ENCODE data around the gene FOXE1. TPM values are rescaled to one million over a fixed set of nuclear protein-coding genes. Genes with fewer than 3 reads are reported as not detected.

FOXE1 gene
- total RNA-seq, 1 donor from 2014 or later, result not detected

DNA sequence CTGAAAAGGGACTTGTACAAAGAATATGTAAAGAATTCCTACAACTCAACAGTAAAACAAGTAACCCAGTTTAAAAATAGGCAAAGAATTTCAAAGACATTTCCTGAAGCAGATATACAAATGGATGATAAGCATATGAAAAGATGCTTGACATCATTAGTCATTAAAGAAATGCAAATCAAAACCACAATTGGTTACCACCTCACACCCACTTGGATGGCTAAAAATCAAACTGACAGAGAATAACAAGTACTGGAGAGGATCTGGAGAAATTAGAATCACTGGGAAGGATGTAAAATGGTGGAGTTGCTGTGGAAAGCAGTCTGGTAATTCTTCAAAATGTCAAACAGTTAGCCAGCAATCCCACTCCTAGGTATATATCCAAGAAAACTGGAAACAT is 12.5 kb upstream of the FOXE1 start:
- H3K9me3 Mint-ChIP-seq, result peaks cover 4% of the 10 kb centered on the region
- H3K27me3 Mint-ChIP-seq, result peaks cover 55% of the 10 kb centered on the region
- no peaks in the 10 kb centered on the region for H3K4me1 Mint-ChIP-seq
- no peak overlapping the region for H3K27ac Mint-ChIP-seq
- no peak for TF ChIP-seq CTCF (IDR thresholded peaks at IDR 0.05)
- no peaks in the 10 kb centered on the region for H3K36me3 Mint-ChIP-seq (ENCODE audit: low read depth)
- intact Hi-C loops (cut with micrococcal nuclease), result no loop called here
- ChIA-PET CTCF (no interaction called here), POLR2A (no interaction called here)
- no peak overlapping the region for H3K4me3 Mint-ChIP-seq
- ATAC-seq (ENCODE audit: low read depth) (no peak), DNase-seq (no peak)

DNA sequence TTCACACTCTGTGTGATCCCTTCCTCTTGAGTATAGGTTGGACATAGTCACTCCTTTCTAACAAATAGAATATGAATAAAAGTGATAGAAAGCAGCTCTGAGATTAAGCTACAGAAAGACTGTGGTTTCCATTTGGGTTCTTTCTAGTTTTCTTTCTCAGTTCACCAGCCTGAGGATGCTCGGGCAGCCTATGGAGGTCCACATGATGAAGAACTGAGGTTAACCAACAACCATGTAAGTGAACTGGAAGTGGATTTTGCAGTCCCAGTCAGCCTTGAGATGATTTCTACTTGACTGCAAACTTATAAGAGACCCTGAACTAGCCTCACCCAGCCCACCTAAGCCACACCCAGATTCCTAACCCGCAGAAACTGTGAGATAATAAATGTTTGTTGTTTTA is 10.1 kb upstream of the FOXE1 start:
- H3K4me3 Mint-ChIP-seq, result no peak overlapping the region
- H3K9me3 Mint-ChIP-seq, result no peaks in the 10 kb centered on the region
- H3K27ac Mint-ChIP-seq, result no peak overlapping the region
- no peak for DNase-seq
- intact Hi-C loops (cut with micrococcal nuclease), result no loop called here
- ChIA-PET CTCF (no interaction called here), POLR2A (no interaction called here)
- H3K27me3 Mint-ChIP-seq, result peaks cover 57% of the 10 kb centered on the region
- ATAC-seq (ENCODE audit: low read depth), result no peak
- H3K4me1 Mint-ChIP-seq, result peaks cover 7% of the 10 kb centered on the region
- TF ChIP-seq CTCF (IDR thresholded peaks at IDR 0.05), result no peak
- no peaks in the 10 kb centered on the region for H3K36me3 Mint-ChIP-seq (ENCODE audit: low read depth)

- ChIA-PET CTCF (no interaction called here), POLR2A (no interaction called here)
- no peak for TF ChIP-seq CTCF (IDR thresholded peaks at IDR 0.05)
- DNase-seq, result no peak
- Mint-ChIP-seq H3K4me1 (peaks cover 22% of the 10 kb centered on the region), H3K27me3 (peaks cover 71% of the 10 kb centered on the region), H3K4me3 (no peak overlapping the region), H3K36me3 (ENCODE audit: low read depth) (no peaks in the 10 kb centered on the region), H3K27ac (no peak overlapping the region), H3K9me3 (no peaks in the 10 kb centered on the region)
- intact Hi-C loops (cut with micrococcal nuclease), result loop anchor here (5.0 kb wide), 1 partner anchor 43 kb away; no protein-coding TSS in a partner anchor
- ATAC-seq (ENCODE audit: low read depth), result no peak
Observed at GRCh38 chr9:97845130-97845529, 7.9 kb upstream of the FOXE1 start.

- intact Hi-C loops (cut with micrococcal nuclease), result loop anchor here (5.0 kb wide), 1 partner anchor 43 kb away; no protein-coding TSS in a partner anchor
- Mint-ChIP-seq H3K4me3 (no peak overlapping the region), H3K27me3 (peaks cover 71% of the 10 kb centered on the region), H3K36me3 (ENCODE audit: low read depth) (no peaks in the 10 kb centered on the region), H3K27ac (no peak overlapping the region), H3K9me3 (no peaks in the 10 kb centered on the region), H3K4me1 (peaks cover 22% of the 10 kb centered on the region)
- no peak for DNase-seq
- ChIA-PET CTCF (no interaction called here), POLR2A (no interaction called here)
- no peak for ATAC-seq (ENCODE audit: low read depth)
- TF ChIP-seq CTCF (IDR thresholded peaks at IDR 0.05), result no peak
Observed at GRCh38 chr9:97845763-97846162, 7.3 kb upstream of the FOXE1 start.

- CTCF ChIA-PET, result no interaction called here
- Mint-ChIP-seq H3K4me3 (no peak overlapping the region), H3K27me3 (peaks cover 70% of the 10 kb centered on the region), H3K9me3 (no peaks in the 10 kb centered on the region), H3K4me1 (peaks cover 22% of the 10 kb centered on the region), H3K27ac (no peak overlapping the region), H3K36me3 (ENCODE audit: low read depth) (no peaks in the 10 kb centered on the region)
- POLR2A ChIA-PET, result no interaction called here
- ATAC-seq (ENCODE audit: low read depth) (no peak), DNase-seq (no peak)
- intact Hi-C loops (cut with micrococcal nuclease), result loop anchor here (5.0 kb wide), 1 partner anchor 44 kb away; no protein-coding TSS in a partner anchor
- no peak for TF ChIP-seq CTCF (IDR thresholded peaks at IDR 0.05)
Observed at GRCh38 chr9:97846347-97846746, 6.7 kb upstream of the FOXE1 start.

Data from activated B cell treated with CpG ODN at 0.5 μM for 24 hours (primary cell).